SJSA1 (cell line): ENCODE results near the gene GPC1. TPM values are rescaled to one million over a fixed set of nuclear protein-coding genes. Genes with fewer than 3 reads are reported as not detected.

Source experiments
- DNase-seq, 2 experiments: peaks; one replicate each; pipeline ENCODE4 v3.0.0-alpha.2; 2015 to 2020; ENCODE audit warnings: low spot score in 2 of 2, low read depth in 1 of 2
- H3K27ac ChIP-seq: fragments of 250-450 bp; sonication (Bioruptor Pico); 2 replicates; pipeline ENCODE4 v1.5.1; 2020; ENCODE audit warnings: mild to moderate bottlenecking, moderate library complexity
- H3K27me3 ChIP-seq: fragments of 250-450 bp; sonication (Bioruptor Pico); replicated peaks from 2 replicates; pipeline ENCODE4 v1.5.1; 2020; ENCODE audit warnings: mild to moderate bottlenecking, moderate library complexity
- H3K36me3 ChIP-seq: fragments of 250-450 bp; sonication (Bioruptor Pico); 2 replicates; pipeline ENCODE4 v1.5.1; 2020; ENCODE audit warnings: mild to moderate bottlenecking
- H3K4me1 ChIP-seq: fragments of 250-450 bp; sonication (Bioruptor Pico); replicated peaks from 2 replicates; pipeline ENCODE4 v1.6.1; 2021; ENCODE audit warnings: mild to moderate bottlenecking
- H3K4me3 ChIP-seq: fragments of 250-450 bp; sonication (Bioruptor Pico); 2 replicates; pipeline ENCODE4 v1.5.1; 2020; ENCODE audit warnings: mild to moderate bottlenecking
- H3K9me3 ChIP-seq: fragments of 250-450 bp; sonication (Bioruptor Pico); replicated peaks from 2 replicates; pipeline ENCODE4 v1.5.1; 2020; ENCODE audit warnings: mild to moderate bottlenecking
- total RNA-seq: library from RNA; depleted of rRNA; stranded (reverse); fragments of >200 nt; shearing (Covaris generic); gene quantifications from 2 replicates; pipeline ENCODE4 v1.2.3, GENCODE V29; 2014

GPC1 gene
- total RNA-seq, 1 experiment from 2014 or later: 63.4 TPM

DNA sequence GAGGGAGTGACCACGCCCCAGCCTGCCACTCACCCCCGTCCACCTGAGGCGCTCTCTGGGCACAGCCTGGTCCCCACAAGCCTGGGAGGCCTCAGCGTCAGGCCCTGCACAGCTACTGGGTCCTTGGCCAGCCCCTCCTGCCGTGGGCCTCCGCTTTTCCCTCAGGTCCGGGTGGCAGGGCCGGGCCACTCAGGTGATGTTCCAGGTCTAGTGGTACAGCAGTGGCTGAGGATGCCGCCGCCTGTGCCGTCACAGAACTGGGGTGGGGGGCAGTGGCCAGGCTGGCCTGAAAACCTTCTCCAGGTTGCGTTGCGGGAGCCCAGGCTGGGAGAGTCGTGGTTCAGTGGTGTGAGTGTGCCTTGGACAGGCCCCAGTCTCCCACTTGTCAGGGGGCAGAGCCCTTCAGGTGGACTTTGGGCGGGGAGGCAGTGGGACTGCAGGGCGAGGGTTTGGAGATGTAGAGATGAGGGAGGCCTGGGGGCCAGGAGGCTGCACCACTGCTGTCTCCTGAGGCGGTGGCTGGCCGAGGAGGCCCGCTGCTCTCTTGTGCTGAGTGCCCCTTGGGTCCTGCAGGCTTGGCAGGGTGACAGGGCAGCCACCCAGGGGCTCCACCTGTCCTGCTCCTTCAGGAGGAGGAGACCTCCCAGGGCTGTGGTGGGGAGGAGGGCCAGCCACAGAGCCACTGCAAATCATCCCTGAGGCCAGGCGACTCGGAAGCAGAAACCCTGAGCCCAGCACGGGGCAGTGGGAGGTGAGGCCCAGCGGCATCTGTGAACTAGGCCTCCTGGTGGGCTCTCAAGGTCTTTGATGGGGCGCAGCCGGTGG is 7.6 kb downstream of the GPC1 start:
- Histone ChIP-seq H3K9me3 (no peaks in the 10 kb centered on the region), H3K27ac (no peak overlapping the region), H3K4me1 (peaks cover 4% of the 10 kb centered on the region), H3K4me3 (no peak overlapping the region), H3K36me3 (peaks cover 3% of the 10 kb centered on the region; the same call in 1 of the 2 replicates), H3K27me3 (no peaks in the 10 kb centered on the region)
- DNase-seq: no peak

DNA sequence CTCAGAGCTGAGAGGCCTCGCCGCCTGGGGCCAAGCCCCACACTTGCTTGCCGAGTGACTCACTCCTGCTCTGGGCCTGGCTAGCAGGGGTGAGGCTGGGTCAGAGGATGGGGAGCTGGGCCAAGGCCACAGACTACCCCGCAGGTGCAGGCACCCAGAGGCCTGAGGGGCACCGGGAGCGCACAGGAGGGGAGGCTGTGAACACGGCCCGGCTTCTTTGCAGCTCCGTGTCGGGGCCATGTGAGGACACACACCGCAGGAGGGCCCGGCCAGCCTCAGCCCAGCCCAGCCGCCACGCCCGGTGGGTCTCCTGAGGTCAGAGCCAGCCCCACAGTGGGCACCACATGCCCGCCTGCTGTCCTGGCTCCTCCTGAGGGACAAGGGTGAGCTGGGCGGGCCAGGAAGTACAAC is 8.4 kb downstream of the GPC1 start:
- H3K27ac ChIP-seq: no peak overlapping the region
- no peaks in the 10 kb centered on the region for H3K27me3 ChIP-seq
- H3K36me3 ChIP-seq: no peaks in the 10 kb centered on the region; the same call in 1 of the 2 replicates
- no peak overlapping the region for H3K4me3 ChIP-seq
- no peak for DNase-seq
- H3K9me3 ChIP-seq: no peaks in the 10 kb centered on the region
- no peaks in the 10 kb centered on the region for H3K4me1 ChIP-seq

DNA sequence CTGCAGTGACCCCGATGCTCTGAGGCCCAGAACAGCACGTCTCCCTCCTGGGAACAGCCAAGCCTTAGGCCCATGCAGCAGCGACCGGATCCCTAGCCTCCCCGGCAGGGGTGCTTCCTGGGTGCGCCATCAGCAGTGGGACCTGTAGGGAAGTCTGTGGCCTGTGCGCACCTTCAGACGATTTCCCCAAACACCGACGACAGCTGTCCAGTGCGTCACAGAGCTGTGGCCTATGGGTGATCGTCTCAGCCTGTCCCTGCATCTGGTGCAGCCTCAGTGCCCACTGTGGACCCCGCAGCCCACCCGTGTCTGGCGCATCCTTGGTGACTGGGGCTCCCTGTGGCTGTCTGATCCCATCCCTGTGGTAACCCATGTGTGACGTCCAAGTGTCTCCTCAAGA is 9.0 kb downstream of the GPC1 start:
- no peak for DNase-seq
- Histone ChIP-seq H3K27me3 (no peaks in the 10 kb centered on the region), H3K4me1 (no peaks in the 10 kb centered on the region), H3K36me3 (no peaks in the 10 kb centered on the region), H3K4me3 (no peak overlapping the region), H3K27ac (no peak overlapping the region), H3K9me3 (no peaks in the 10 kb centered on the region)

DNA sequence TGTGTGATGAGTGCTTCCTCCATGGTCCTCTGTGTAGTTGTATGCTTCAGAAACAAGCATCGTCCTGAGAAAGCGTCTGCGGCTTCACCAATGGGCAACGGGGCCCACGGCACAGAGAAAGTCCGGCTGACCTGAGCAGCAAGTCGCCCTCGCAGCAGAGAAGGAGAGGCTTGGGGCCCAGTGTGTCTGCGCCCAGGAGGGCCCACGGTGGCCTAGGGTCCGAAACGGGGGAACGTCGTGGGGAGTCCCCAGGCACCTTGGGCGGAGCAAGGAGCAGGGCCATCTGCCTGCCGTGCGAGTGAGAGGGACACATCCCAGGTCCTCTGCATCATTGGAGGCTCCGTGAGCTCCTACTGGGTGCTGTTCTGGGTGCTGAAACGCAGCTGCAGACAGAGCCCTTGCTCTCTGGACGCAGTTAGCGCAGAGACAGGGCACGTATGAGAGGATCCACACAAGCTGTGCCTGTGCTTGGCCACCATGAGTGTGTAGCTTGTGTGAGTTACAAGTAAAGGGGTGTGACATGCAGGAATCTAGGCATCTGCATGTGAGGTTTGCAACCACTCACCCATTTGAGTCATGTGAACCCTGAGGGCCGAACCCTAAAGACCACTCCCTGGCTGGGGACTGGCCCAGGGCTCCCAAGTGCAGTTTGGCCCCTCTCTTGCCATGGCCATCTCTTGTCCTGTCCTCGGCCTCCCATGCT is 10.6 kb downstream of the GPC1 start:
- Histone ChIP-seq H3K36me3 (no peaks in the 10 kb centered on the region), H3K4me1 (no peaks in the 10 kb centered on the region), H3K9me3 (no peaks in the 10 kb centered on the region), H3K27ac (no peak overlapping the region), H3K4me3 (no peak overlapping the region), H3K27me3 (no peaks in the 10 kb centered on the region)
- DNase-seq: no peak

DNA sequence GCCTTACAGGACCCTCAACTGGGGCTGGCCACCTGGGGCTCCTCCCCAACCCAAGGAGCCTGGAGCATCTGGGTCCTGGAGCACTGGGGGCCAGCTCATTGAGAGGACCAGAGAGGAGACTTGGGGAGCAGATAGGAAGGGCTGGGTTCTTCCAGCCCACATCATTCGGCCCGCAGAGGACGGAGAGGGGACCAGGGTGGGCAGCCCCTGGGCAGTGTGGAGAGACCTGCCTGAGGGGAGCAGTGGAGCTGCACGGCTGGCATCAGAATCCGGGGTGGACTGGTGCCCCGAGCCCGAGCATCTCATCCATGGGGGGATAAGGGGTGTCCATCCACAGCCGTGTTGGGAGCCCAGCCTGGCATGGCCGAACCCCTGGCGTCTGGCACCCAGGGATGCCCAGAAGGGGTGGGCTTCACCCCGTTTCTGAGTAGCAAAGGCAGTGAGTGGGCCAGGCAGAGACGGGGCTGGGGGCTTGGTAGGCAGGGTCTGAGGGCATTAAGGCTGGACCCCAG is 11.3 kb downstream of the GPC1 start:
- no peak for DNase-seq
- no peak overlapping the region for H3K27ac ChIP-seq
- no peaks in the 10 kb centered on the region for H3K27me3 ChIP-seq
- H3K4me1 ChIP-seq: no peaks in the 10 kb centered on the region; the same call in 1 of the 2 replicates
- no peaks in the 10 kb centered on the region for H3K9me3 ChIP-seq
- no peak overlapping the region for H3K4me3 ChIP-seq
- H3K36me3 ChIP-seq: no peaks in the 10 kb centered on the region

DNA sequence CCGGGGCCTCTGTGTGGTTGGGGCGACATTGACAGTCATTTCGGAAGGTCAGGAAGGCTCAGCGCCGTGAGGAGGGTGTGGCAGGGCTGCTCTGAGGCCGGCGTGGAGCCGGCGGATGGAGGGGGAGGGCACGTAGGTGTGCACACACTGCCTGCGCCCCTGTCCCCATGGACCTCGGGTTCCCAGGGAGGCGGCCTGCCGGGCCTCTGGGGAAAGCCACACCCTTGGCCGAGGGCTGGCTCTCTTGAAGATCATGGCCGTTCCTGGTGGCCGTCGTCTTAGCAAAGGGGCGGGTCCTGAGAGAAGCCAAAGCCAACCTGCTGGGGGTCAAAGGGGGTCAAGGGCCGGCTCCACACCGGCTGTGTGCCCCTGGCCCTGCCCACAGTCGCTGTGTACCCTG is 11.9 kb downstream of the GPC1 start:
- Histone ChIP-seq H3K4me1 (peaks cover 5% of the 10 kb centered on the region), H3K36me3 (no peaks in the 10 kb centered on the region), H3K4me3 (no peak overlapping the region), H3K27ac (no peak overlapping the region), H3K27me3 (peaks cover 3% of the 10 kb centered on the region; the same call in 1 of the 2 replicates), H3K9me3 (no peaks in the 10 kb centered on the region)
- DNase-seq: no peak

DNA sequence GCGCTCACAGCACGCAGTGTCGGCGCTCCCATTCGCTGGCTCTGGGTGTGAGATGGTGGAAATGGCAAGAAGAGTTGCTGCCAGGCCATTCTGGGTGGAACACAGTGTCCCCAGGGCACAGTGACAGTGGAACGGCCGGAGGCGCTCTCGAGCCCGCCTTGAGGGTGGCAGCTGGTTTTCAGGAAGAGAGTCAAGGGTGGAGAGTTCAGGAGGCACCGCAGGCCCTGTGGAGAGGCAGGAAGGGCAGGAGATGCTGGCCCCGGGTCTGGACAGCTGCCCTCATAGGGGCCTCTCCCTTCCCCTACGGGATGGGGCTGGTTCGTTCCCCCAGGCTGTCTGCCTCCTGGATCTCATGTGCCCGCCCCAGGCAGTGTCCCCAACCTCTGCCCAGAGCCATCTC is 12.5 kb downstream of the GPC1 start:
- H3K4me3 ChIP-seq: no peak overlapping the region
- H3K36me3 ChIP-seq: no peaks in the 10 kb centered on the region
- peaks cover 11% of the 10 kb centered on the region for H3K4me1 ChIP-seq
- DNase-seq: no peak
- H3K9me3 ChIP-seq: no peaks in the 10 kb centered on the region
- peaks cover 4% of the 10 kb centered on the region; the same call in 1 of the 2 replicates for H3K27me3 ChIP-seq
- no peak overlapping the region for H3K27ac ChIP-seq

DNA sequence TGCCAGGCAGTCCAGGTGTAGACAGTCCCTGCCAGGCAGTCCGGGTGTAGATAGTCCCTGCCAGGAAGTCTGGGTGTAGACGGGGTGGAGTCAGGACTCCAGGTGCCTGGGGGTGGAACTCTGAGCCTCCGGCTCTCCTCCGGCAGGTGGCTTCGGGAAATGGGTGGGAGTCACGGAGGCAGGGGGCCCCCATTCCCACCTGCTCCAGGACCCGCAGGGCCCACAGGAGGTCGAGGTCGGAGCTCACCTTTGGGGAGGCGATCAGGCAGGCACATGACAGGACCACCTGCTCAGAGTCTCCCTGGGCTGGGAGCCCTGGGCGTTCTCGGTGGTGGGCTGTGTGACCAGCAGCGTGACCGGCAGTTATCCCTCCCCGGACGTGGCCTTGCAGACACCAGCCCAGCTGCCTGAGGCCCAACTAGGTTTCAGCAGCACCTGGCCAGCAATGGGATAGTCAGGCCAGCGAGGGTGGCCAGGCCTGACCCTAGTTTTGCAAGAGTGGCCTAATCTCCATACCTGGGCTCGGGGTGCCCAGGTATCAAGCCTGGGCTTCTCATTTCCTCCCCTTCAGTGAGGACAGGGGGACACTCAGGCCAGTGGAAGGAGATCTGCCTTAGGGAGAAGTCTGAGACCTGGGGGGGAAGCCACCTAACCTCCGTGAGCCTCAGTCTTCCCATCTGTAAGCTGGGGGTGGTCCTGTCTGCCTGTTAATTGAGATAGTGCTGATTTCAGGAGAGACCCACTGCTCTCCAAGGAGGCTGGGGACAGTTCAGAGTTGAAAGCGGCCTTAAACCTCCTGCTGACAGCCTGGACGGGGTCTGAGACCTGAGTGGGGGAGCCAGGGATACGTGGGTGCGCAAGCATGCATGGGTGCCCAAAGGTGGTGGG is 13.2 kb downstream of the GPC1 start:
- DNase-seq: no peak
- H3K9me3 ChIP-seq: no peaks in the 10 kb centered on the region
- H3K27me3 ChIP-seq: peaks cover 4% of the 10 kb centered on the region; the same call in 1 of the 2 replicates
- H3K4me3 ChIP-seq: no peak overlapping the region
- peaks cover 12% of the 10 kb centered on the region for H3K4me1 ChIP-seq
- H3K27ac ChIP-seq: no peak overlapping the region
- no peaks in the 10 kb centered on the region for H3K36me3 ChIP-seq

DNA sequence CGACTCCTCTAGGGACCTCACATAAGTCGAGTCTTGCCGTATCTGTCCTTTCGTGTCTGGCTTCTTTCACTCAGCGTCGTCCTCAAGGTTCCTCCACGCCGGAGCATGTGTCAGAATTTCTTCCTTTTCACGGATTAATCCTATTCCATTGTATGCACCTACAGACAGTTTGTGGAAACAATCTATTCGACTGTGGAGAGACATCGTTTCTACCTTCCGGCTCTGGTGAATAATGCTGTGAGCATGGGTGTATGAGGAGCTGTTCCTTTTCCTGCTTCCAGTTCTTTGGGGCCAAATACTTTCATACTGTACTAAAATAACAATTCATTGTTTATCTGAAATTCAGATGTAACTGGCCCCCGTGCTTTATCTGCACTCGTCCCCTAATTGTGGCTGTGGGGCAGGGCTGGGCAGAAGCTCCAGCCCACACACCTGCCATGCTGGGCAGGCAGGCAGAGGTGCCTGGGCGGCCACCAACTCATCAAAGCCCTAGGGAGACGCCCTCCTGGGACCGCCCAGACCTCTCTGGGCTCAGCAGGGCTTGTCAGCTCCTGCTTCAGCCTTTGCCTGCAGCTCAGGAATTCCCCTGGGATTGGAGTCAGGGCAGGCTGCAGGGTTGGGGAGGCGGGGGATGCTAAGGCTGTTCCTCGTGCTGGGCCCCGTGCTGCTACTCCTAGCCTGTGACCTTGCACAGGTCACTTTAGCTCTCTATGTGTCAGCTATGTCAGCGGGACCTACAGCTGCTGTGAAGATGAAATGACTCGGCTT is 14.5 kb downstream of the GPC1 start:
- Histone ChIP-seq H3K27ac (no peak overlapping the region), H3K36me3 (no peaks in the 10 kb centered on the region), H3K4me1 (peaks cover 12% of the 10 kb centered on the region), H3K4me3 (no peak overlapping the region), H3K9me3 (no peaks in the 10 kb centered on the region), H3K27me3 (peaks cover 4% of the 10 kb centered on the region; the same call in 1 of the 2 replicates)
- DNase-seq: no peak

DNA sequence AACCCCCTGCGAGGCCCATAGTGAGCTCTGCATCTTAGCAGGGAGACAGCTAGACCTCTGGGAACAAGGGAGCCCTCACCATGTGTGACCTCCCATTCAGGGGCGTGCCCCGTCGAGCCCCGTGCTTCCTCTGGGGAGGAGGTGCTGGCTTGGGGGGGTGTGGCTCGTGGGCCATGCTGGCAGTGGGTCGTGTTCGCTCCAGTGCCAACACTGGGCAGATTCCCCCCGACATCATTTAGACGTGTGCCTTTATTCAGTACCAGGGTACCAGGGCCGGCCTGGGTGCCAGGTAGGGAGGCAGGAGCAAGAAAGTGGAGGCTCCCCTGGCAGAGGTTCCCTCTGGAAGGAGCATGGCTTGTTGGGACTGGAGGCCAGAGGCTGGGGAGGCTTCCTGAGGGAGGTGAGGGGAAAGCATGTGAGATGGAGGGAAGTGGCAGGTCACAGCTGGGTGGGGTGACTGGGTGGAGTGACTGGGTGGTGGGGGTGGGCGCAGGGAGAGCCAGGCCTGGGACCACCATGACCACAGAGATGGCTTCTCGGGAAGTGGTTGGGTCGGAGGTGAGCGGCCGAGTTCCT is 15.2 kb downstream of the GPC1 start:
- Histone ChIP-seq H3K27ac (no peak overlapping the region), H3K9me3 (no peaks in the 10 kb centered on the region), H3K4me1 (peaks cover 12% of the 10 kb centered on the region), H3K36me3 (no peaks in the 10 kb centered on the region), H3K27me3 (peaks cover 4% of the 10 kb centered on the region; the same call in 1 of the 2 replicates), H3K4me3 (no peak overlapping the region)
- no peak for DNase-seq

DNA sequence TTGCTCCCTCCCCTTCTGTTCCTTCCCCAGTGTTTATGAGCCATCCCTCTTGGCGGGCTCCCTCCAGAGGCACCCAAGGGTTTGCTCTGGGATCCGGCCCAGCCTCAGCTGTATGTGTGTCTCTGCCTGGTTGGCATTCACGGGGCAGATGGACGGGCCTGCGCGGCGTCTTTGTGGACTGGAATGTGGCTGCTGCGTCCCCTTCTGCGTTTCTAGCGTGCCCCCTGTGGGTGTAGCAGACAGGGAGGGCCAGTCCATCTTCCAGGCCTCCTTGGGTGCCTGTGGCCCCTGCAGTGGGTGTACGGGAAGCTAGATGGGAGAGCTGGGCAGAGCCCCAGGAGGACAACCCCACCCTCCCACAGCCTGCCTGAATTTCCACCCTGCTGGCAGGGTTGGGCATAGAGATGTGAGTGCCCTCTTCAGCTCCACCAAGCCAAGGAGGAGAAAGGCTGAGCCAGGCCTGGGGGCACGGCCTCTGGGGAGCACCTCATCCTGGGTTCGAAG is 15.7 kb downstream of the GPC1 start:
- Histone ChIP-seq H3K4me1 (peaks cover 12% of the 10 kb centered on the region), H3K4me3 (no peak overlapping the region), H3K27me3 (peaks cover 4% of the 10 kb centered on the region; the same call in 1 of the 2 replicates), H3K9me3 (no peaks in the 10 kb centered on the region), H3K27ac (no peak overlapping the region), H3K36me3 (no peaks in the 10 kb centered on the region)
- DNase-seq: no peak

DNA sequence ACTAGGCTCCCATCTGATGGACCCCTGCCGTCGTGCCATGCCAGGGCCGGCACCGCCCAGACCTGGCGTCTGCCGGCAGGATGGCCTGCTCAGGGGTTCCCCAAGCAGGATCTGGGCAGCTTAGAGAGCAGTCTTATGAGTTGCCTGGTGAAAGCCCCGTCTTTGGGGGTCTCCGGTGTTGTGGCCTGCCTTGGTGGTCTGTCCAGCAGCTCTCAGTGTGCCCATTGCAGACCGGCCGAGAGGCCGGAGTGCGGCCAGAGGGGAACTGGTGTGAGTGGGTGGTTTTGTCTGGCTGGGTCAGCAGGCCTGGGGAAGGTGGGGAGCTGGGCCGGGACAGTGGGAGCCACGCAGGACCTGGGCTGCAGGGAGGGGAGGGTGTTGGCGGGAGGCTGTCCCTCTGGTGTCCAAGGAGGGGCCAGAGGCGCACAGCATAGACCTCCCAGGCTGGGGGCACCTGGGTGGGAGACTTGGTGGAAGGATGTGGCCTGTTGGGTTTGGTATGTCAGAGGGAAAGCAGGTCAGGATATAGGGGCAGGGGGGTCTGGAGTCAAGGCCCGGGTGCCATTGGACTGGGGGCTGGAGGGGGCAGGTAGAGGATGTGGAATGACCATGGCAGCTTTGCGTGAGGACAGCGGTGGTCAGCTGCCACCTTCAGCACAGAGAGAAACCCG is 16.5 kb downstream of the GPC1 start:
- H3K36me3 ChIP-seq: no peaks in the 10 kb centered on the region

More for the DNA sequence above, 16.5 kb downstream of the GPC1 start:
- H3K27me3 ChIP-seq: peaks cover 4% of the 10 kb centered on the region; the same call in 1 of the 2 replicates
- peaks cover 12% of the 10 kb centered on the region for H3K4me1 ChIP-seq
- peak overlapping the region; percentile 42 for H3K4me3 ChIP-seq
- H3K27ac ChIP-seq: no peak overlapping the region
- DNase-seq: no peak
- H3K9me3 ChIP-seq: no peaks in the 10 kb centered on the region
